SHP77 (cell line): ENCODE results near the gene PRSS1.
"Not testable (repeated sequence)": the region's sequence is repeated elsewhere in the genome, so short reads cannot be mapped to it uniquely, and the experiment has no call there.

Experiments
- DNase-seq, 2 experiments: peaks; one replicate each; lab custom pipeline; 2025; lab: John Stamatoyannopoulos, UW

Gene PRSS1

GRCh38 chr7:142748410-142748809, 862 bp upstream of the PRSS1 start:
- not testable (repeated sequence) for DNase-seq

- DNase-seq, result no peak
Observed at GRCh38 chr7:142750321-142750938, 1.2 kb downstream of the PRSS1 start.

DNA sequence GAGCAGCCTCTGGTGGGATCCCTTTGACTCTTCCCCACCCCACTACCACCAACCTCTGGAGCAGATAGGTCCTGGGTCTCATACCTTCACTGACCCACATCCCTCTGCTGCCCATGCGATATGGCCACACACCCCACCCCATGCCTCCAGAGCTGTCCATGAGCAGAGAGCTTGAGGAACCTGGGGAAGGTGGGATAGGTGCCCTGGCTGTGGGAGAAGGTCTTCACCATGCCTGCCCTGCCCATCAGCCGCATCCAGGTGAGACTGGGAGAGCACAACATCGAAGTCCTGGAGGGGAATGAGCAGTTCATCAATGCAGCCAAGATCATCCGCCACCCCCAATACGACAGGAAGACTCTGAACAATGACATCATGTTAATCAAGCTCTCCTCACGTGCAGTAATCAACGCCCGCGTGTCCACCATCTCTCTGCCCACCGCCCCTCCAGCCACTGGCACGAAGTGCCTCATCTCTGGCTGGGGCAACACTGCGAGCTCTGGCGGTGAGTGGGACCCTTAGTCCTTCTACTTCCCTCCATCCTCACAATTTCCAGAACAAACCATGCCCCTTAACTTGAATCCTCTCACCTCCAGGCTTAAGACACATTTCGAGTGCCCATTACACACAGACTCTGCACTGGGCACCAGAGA, 2.4 kb downstream of the PRSS1 start:
- not testable (repeated sequence) for DNase-seq

- DNase-seq, result no peak
Observed at GRCh38 chr7:142752376-142753225, 3.3 kb downstream of the PRSS1 start.

DNA sequence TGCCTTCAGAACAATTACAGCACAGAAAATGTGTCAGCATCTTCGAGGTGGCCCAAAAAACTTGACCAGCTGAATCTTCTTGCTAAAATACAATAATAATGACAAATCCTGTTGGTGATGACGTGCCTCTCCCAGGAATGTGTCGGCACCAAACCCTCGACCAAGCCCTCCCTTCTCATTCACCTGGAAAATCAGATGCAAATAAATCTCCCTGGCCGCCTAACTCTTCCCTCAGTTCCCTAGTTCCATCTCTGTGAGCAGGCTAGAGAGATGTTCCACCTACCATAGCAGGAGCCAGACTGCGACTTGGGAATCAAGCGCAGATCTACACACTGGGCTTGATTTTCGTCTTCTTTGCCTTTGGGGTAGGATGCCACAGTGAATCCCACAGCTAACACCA, 4.1 kb downstream of the PRSS1 start:
- DNase-seq, result no peak

GRCh38 chr7:142753925-142754491, 4.7 kb downstream of the PRSS1 start:
- not testable (repeated sequence) for DNase-seq

DNA sequence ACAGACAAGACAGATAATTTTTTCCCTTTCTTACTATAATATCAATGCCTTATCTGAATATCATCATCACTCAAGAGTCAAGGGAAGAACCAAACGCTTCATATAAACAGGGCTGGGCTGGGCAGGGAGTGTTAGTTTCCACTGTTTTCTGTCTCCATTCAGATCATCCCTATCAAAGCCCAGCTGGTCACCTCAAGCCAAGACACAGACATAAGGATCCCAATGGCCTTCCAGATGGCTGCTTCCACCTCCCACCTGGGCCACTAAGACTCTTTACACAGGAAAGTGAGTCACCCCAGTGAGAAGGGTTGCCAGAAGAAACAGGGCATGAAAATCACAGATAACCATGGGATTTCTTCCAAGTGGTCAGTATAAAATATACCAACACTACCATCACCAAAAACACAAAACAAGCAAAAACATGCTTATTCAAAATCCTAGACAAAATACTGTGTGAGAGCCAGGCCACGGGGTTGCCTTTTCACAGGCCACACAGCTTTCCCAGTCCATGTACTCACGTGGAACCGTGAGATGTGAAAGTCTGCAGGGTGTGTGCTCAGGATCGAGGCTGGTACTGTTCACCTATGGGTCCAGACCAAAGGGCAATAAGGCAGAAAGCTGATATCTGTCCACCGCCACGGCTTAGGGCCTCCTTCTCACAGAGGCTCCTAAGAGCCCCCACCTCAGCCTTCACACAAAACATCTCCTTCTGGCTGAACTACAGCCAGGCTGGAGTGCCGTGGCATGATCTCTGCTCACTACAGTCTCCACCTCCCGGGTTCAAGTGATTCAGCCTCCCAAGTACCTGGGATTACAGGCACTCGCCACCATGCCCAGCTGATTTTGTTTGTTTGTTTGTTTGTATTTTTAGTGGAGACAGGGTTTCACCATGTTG, 5.7 kb downstream of the PRSS1 start:
- no peak for DNase-seq

GRCh38 chr7:142758312-142758711, 9.0 kb downstream of the PRSS1 start:
- DNase-seq, result not testable (repeated sequence)

DNA sequence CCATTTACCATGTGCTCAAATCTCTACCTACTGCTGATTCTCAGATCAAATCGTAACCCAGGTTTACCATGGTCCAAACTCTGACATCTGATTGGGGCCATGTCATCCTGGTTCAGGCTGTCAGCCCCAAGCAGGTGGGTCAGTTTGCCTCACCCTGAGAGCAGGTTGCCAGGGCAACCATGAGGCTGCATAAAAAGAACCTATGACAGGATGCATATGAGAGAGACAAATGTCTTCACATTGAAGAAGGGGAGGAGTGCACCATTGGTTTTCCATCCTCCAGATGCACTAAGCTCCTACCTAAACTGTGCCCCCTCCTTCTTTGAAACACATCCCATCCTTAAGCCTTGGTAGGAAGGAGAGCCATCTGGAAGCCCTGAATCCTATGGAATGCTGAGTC, 10.2 kb downstream of the PRSS1 start:
- no peak for DNase-seq

GRCh38 chr7:142760071-142760642, 10.9 kb downstream of the PRSS1 start:
- no peak for DNase-seq

- DNase-seq, result not testable (repeated sequence)
Observed at GRCh38 chr7:142761606-142762005, 12.3 kb downstream of the PRSS1 start.

GRCh38 chr7:142762104-142762503, 12.8 kb downstream of the PRSS1 start:
- DNase-seq, result no peak

DNA sequence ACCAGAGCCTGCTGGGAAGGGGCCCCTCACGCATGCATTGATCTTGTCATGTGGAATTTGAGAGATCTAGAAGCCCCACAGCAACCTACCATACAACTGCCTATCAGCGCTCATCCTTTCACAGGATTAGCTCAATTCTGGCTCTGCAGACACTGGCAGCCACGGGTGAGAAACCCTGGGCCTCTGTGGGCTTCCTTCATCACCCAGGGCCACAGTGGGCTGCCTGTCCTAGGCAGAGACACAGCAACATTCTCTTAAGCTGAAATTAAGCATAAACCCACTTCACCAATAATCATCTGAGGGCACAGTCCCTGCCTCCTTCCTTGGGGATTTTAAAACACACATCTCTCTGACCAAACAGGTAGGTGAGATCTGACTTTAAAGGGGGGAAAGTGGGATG, 18.2 kb downstream of the PRSS1 start:
- DNase-seq, result no peak

GRCh38 chr7:142767861-142768260, 18.6 kb downstream of the PRSS1 start:
- no peak for DNase-seq

DNA sequence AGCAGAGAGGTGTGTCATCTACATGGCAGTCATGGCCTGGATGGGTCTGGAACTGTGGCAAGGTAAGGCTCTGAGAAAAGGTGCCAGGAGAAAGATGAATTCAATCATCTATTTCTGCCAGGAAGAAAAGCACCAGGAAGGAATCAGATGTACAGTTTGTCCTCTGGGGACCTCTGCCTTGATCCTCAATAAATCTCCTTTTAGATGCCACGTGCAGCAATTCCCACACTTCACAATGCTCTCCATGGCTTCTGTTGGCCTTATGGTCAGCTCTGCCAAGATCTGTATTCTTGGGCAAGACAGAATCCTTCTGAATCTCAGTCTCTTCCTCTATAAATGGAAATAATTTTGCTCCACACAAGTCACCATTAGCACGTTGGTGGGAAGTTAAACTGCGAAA, 19.6 kb downstream of the PRSS1 start:
- DNase-seq, result not testable (repeated sequence)

DNA sequence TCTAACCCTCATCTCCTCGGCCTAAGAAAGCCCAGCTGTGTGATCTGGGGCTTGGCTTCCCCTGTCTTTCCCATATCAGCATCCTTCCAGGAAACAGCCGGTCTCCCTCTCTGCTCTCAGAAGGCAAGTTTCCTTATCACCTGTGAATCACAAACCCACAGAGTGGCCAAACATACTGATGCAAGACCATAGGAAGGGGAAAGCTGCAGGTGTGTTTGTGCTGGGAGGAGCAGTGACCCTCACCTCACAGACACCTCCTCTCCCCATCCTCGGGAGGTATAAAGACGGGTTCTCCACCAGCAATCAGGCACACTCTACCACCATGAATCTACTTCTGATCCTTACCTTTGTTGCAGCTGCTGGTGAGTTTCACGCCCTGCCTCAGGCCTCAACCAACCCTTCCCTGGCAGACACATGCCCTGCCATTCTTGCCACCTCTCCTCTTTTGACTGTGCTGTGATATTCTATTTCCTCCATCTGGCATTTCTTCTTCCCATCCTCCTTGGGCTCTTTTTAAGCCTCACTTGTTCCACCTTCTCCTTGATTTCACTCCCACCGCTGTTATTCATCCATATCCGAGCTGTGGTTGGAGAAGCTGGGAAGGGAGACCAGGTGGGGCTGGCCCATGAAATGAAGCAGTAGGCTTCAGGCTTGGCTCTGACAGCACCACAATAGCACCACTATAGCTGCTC, 21.5 kb downstream of the PRSS1 start, which contains the start of gene PRSS2:
Gene PRSS2, plus strand, starts transcription at position 310 of the 692 bp plus-strand sequence. Its CDS starts 13 bp downstream, at position 323.
- DNase-seq, result no peak

GRCh38 chr7:142771353-142771723, 22.1 kb downstream of the PRSS1 start:
- DNase-seq, result no peak

GRCh38 chr7:142772051-142772450, 22.8 kb downstream of the PRSS1 start:
- DNase-seq, result no peak

DNA sequence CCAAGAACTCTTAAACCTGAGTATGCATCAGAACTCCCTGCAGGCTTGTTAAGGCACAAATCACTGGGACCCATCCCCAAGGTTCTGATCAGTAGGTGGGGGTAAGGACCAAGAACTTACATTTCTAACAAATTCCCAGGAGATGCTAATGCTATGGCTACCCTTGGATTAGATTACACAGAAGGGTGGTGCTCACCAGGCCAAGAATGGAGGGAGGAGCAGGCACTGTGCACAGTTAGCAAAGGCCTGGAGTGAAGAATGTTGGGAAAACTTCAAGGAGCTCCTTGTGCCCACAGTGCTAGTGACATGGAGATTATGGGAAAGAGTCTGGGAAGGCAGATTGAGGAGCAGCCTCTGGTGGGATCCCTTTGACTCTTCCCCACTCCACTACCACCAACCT, 23.4 kb downstream of the PRSS1 start:
- no peak for DNase-seq

DNA sequence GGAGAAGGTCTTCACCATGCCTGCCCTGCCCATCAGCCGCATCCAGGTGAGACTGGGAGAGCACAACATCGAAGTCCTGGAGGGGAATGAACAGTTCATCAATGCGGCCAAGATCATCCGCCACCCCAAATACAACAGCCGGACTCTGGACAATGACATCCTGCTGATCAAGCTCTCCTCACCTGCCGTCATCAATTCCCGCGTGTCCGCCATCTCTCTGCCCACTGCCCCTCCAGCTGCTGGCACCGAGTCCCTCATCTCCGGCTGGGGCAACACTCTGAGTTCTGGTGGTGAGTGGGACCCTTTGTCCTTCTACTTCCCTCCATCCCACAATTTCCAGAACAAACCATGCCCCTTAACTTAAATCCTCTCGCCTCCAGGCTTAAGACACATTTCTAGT, 24.0 kb downstream of the PRSS1 start:
- no peak for DNase-seq
